DND-41 (cell line): ENCODE results near the gene ZSCAN2.

Source experiments
- EZH2 ChIP-seq: IDR thresholded peaks from 3 replicates; pipeline ENCODE4 v1.6.1; 2012; ENCODE audit warnings: borderline replicate concordance, low read depth, mild to moderate bottlenecking, moderate library complexity, low read length, inconsistent platforms; ENCODE audit not compliant: severe bottlenecking
- TF ChIP-seq, protein P1 (sequence below): IDR thresholded peaks from 2 replicates; pipeline ENCODE4 v1.5.1; 2012; ENCODE audit warnings: borderline replicate concordance, low read length, moderate library complexity, mild to moderate bottlenecking; ENCODE audit not compliant: poor library complexity, severe bottlenecking; ENCODE audit errors: extremely low read depth

- no peak for TF ChIP-seq EZH2
- TF ChIP-seq, protein P1, sequence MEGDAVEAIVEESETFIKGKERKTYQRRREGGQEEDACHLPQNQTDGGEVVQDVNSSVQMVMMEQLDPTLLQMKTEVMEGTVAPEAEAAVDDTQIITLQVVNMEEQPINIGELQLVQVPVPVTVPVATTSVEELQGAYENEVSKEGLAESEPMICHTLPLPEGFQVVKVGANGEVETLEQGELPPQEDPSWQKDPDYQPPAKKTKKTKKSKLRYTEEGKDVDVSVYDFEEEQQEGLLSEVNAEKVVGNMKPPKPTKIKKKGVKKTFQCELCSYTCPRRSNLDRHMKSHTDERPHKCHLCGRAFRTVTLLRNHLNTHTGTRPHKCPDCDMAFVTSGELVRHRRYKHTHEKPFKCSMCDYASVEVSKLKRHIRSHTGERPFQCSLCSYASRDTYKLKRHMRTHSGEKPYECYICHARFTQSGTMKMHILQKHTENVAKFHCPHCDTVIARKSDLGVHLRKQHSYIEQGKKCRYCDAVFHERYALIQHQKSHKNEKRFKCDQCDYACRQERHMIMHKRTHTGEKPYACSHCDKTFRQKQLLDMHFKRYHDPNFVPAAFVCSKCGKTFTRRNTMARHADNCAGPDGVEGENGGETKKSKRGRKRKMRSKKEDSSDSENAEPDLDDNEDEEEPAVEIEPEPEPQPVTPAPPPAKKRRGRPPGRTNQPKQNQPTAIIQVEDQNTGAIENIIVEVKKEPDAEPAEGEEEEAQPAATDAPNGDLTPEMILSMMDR = no peak
Observed at GRCh38 chr15:84659904-84660781, 59.3 kb downstream of the ZSCAN2 start.
